Measurements from ENCODE around the gene NPRL2.

- TF ChIP-seq CTCF (IDR thresholded peaks at IDR 0.05) (no peak), POLR2AphosphoS5 (IDR thresholded peaks at IDR 0.05) (no peak), POLR2A (IDR thresholded peaks at IDR 0.05) (no peak)
These were observed 20.6 kb upstream of the NPRL2 start for GRCh38 chr3:50371133-50371685.
